HCEC 1CT (cell line): ENCODE data around the gene RACGAP1.
"Not testable (repeated sequence)": the region's sequence is repeated elsewhere in the genome, so short reads cannot be mapped to it uniquely, and the experiment has no call there.

Source experiments
- DNase-seq: peaks from one replicate; pipeline ENCODE4 v3.0.0-alpha.2; 2017

The RACGAP1 gene

GRCh38 chr12:50024805-50025186 is 498 bp downstream of the RACGAP1 start:
- no peak for DNase-seq

- DNase-seq: no peak
These were observed 1.1 kb downstream of the RACGAP1 start for GRCh38 chr12:50024227-50024626.

- no peak for DNase-seq
These were observed 2.4 kb downstream of the RACGAP1 start for GRCh38 chr12:50022903-50023302.

GRCh38 chr12:50021031-50021430 is 4.3 kb downstream of the RACGAP1 start:
- no peak for DNase-seq

GRCh38 chr12:50019524-50019923 is 5.8 kb downstream of the RACGAP1 start:
- DNase-seq: no peak

- DNase-seq: no peak
These were observed 6.3 kb downstream of the RACGAP1 start for GRCh38 chr12:50018968-50019367.

- DNase-seq: no peak
These were observed 7.1 kb downstream of the RACGAP1 start for GRCh38 chr12:50018154-50018553.

GRCh38 chr12:50017641-50018040 is 7.7 kb downstream of the RACGAP1 start:
- DNase-seq: peak; percentile 66

GRCh38 chr12:50016501-50017475 is 8.5 kb downstream of the RACGAP1 start:
- DNase-seq: peak; percentile 91

GRCh38 chr12:50014342-50014741 is 11.0 kb downstream of the RACGAP1 start:
- no peak for DNase-seq

GRCh38 chr12:50013361-50014147 is 11.7 kb downstream of the RACGAP1 start:
- DNase-seq: no peak

GRCh38 chr12:50006754-50007442 is 18.4 kb downstream of the RACGAP1 start:
- DNase-seq: peak; percentile 60

- no peak for DNase-seq
These were observed 19.0 kb downstream of the RACGAP1 start for GRCh38 chr12:50006280-50006679.

GRCh38 chr12:50005175-50005574 is 20.1 kb downstream of the RACGAP1 start:
- no peak for DNase-seq

- DNase-seq: no peak
These were observed 20.6 kb downstream of the RACGAP1 start for GRCh38 chr12:50004696-50005095.

- DNase-seq: no peak
These were observed 21.7 kb downstream of the RACGAP1 start for GRCh38 chr12:50003595-50003994.

- no peak for DNase-seq
These were observed 26.8 kb downstream of the RACGAP1 start for GRCh38 chr12:49998453-49998852.

GRCh38 chr12:49990273-49990672 is 35.0 kb downstream of the RACGAP1 start:
- peak; percentile 54 for DNase-seq

GRCh38 chr12:49989400-49989799 is 35.9 kb downstream of the RACGAP1 start:
- DNase-seq: not testable (repeated sequence)

- no peak for DNase-seq
These were observed 37.5 kb downstream of the RACGAP1 start for GRCh38 chr12:49987625-49988303.

- DNase-seq: not testable (repeated sequence)
These were observed 38.8 kb downstream of the RACGAP1 start for GRCh38 chr12:49986476-49986875.

- no peak for DNase-seq
These were observed 39.3 kb downstream of the RACGAP1 start for GRCh38 chr12:49985981-49986380.
